ENCODE data around the gene DEDD. TPM values are rescaled to one million over a fixed set of nuclear protein-coding genes. Genes with fewer than 3 reads are reported as not detected.

Gene DEDD
- total and polyA plus RNA-seq, 2 of the 13 experiments (the other 11 are each of a cell fraction or from before 2014, with no cell fraction given) = 12.6 to 27.8 TPM

DNA sequence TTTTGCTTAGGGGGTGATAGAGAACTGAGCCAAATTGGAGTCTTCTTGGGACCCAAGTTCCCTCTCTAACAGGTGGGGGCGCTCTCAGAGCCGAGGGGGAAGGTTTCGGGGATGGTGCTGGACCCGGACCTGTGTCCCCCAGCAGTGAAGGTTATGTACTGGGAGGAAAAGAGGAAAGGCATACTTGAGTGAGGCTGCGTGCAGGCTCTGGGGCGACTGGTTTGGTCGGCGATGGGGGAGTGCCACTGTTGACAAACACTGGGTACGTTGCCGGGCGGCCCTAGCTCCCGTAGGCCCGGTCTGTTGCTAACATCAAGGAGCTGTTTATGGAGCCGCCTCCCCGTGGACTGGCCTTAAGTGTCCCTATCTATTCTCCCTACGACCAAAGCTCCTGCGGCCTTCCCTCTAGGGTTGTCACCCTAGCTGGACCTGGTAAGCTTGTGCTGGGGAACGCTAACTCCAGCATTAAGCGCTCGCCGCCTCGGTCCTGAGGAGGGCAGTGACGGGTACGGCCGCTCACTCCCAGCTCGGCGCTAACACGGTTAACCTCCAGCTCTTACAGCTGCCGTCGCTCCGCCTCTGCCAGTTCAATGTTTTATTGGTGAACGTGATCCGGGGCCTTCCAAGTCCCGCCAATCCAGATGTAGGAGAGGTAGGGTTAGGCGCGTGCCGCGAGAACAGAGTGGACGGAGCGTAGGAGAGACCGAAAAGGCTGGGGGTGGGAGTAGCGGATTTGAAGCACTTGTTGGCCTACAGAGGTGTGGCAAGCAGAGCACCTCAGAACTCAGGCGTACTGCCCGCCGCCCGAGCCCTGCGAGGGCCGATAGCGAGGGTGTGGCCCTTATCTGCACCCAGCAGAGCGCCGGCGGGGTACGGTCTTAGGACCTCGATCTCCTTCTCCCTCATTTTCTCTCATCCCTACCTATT lies 33.5 kb upstream of the DEDD start, which contains the start of gene PPOX (continued):
- TF ChIP-seq ZNF251 (CRISPR knock-in tag; IDR thresholded peaks at IDR 0.05) (no peak), CC2D1A (CRISPR knock-in tag; IDR thresholded peaks at IDR 0.05) (no peak), NFE2L2 (IDR thresholded peaks at IDR 0.05; ENCODE audit: low read length) (no peak), KLF6 (CRISPR knock-in tag; IDR thresholded peaks at IDR 0.05) (no peak), TOE1 (CRISPR knock-in tag; IDR thresholded peaks at IDR 0.05) (no peak), ZFP1 (CRISPR knock-in tag; IDR thresholded peaks at IDR 0.05) (peak; percentile 48; the same call in 1 of the 2 replicates), ZNF430 (CRISPR knock-in tag; IDR thresholded peaks at IDR 0.05) (peak; percentile 48; the same call in 1 of the 2 replicates), DPF2 (CRISPR knock-in tag; IDR thresholded peaks at IDR 0.05; ENCODE audit: borderline replicate concordance, low read depth) (no peak), FOXA3 (CRISPR knock-in tag; IDR thresholded peaks at IDR 0.05) (no peak), HOXD1 (CRISPR knock-in tag; IDR thresholded peaks at IDR 0.05) (peak; percentile 81; the same call in 1 of the 2 replicates), ZNF121 (CRISPR knock-in tag; IDR thresholded peaks at IDR 0.05) (no peak), ETV5 (CRISPR knock-in tag; IDR thresholded peaks at IDR 0.05; ENCODE audit: borderline replicate concordance) (no peak), ZNF460 (CRISPR knock-in tag; IDR thresholded peaks at IDR 0.05; ENCODE audit: borderline replicate concordance) (no peak; the same call in 1 of the 2 replicates), ZFX (CRISPR knock-in tag; IDR thresholded peaks at IDR 0.05; ENCODE audit: low read depth) (peak; percentile 95), ZNF546 (CRISPR knock-in tag; conservative IDR thresholded peaks at IDR 0.05) (no peak; the same call in 1 of the 2 replicates), ZNF878 (CRISPR knock-in tag; IDR thresholded peaks at IDR 0.05) (no peak)
- TF ChIP-seq, protein P1, sequence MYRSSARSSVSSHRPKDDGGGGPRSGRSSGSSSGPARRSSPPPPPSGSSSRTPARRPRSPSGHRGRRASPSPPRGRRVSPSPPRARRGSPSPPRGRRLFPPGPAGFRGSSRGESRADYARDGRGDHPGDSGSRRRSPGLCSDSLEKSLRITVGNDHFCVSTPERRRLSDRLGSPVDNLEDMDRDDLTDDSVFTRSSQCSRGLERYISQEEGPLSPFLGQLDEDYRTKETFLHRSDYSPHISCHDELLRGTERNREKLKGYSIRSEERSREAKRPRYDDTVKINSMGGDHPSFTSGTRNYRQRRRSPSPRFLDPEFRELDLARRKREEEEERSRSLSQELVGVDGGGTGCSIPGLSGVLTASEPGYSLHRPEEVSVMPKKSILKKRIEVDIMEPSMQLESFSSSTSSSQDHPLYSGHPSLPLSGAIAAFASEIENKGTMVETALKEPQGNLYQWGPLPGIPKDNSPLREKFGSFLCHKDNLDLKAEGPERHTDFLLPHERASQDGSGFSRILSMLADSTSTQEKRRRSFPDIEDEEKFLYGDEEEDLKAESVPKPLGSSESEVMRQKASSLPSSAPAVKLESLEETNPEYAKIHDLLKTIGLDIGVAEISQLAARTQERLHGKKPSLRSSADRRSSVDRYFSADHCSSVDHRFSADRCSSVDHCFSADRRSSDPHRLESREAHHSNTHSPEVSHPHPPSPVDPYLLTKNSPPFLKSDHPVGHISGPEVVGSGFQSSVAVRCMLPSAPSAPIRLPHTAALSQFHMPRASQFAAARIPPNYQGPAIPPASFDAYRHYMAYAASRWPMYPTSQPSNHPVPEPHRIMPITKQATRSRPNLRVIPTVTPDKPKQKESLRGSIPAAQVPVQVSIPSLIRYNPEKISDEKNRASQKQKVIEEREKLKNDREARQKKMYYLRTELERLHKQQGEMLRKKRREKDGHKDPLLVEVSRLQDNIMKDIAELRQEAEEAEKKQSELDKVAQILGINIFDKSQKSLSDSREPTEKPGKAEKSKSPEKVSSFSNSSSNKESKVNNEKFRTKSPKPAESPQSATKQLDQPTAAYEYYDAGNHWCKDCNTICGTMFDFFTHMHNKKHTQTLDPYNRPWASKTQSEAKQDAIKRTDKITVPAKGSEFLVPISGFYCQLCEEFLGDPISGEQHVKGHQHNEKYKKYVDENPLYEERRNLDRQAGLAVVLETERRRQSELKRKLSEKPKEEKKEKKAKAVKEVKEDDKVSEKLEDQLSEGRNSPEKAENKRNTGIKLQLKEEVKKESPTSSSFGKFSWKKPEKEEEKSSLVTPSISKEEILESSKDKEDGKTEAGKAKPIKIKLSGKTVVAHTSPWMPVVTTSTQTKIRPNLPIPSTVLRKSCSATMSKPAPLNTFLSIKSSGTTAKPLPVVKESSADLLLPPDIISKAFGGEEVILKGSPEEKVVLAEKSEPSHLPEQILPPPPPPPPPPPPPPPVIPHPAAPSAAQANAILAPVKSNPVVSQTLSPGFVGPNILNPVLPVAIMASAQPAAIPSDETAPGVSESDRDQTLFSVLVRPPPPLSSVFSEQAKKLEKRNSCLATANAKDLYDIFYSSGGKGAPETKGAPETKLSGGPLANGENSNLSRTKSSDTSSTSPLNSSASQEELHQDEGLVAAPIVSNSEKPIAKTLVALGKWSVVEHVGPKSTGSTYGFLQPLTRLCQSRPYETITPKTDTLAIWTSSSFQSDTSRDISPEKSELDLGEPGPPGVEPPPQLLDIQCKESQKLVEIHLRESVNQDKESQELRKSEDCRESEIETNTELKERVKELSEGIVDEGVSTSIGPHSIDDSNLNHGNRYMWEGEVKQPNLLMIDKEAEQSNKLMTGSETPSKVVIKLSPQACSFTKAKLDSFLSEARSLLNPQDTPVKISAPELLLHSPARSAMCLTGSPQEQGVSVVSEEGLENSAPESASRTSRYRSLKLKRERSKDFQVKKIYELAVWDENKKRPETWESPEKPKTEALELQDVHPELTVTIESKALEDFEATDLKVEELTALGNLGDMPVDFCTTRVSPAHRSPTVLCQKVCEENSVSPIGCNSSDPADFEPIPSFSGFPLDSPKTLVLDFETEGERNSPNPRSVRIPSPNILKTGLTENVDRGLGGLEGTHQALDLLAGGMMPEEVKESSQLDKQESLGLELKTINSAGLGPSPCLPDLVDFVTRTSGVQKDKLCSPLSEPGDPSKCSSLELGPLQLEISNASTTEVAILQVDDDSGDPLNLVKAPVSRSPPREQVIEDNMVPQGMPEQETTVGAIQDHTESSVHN (CRISPR knock-in tag; IDR thresholded peaks at IDR 0.05) = no peak
- TF ChIP-seq, protein P2, sequence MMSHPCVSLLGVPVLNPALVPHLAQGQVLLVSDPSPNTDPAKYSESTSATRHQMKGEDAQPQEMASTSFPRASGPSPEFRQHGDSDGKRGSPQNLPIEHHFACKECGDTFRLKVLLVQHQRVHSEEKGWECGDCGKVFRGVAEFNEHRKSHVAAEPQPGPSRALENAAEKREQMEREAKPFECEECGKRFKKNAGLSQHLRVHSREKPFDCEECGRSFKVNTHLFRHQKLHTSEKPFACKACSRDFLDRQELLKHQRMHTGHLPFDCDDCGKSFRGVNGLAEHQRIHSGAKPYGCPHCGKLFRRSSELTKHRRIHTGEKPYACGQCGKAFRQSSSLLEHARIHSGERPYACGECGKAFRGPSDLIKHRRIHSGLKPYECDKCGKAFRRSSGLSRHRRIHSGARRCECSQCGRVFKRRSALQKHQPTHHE (CRISPR knock-in tag; IDR thresholded peaks at IDR 0.05; ENCODE audit: borderline replicate concordance) = peak; percentile 29; the same call in 1 of the 2 replicates
- TF ChIP-seq, protein P3, sequence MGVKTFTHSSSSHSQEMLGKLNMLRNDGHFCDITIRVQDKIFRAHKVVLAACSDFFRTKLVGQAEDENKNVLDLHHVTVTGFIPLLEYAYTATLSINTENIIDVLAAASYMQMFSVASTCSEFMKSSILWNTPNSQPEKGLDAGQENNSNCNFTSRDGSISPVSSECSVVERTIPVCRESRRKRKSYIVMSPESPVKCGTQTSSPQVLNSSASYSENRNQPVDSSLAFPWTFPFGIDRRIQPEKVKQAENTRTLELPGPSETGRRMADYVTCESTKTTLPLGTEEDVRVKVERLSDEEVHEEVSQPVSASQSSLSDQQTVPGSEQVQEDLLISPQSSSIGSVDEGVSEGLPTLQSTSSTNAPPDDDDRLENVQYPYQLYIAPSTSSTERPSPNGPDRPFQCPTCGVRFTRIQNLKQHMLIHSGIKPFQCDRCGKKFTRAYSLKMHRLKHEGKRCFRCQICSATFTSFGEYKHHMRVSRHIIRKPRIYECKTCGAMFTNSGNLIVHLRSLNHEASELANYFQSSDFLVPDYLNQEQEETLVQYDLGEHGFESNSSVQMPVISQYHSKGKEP (CRISPR knock-in tag; IDR thresholded peaks at IDR 0.05) = no peak

Measured in HepG2 (cell line).